OCI-LY3 (cell line): ENCODE measurements around the gene IFT43.

Experiments used
- CTCF ChIP-seq: fragments of 200-600, 300-600 bp; sonication (generic); IDR thresholded peaks from 2 replicates; pipeline ENCODE4 v1.5.1; 2014; ENCODE audit warnings: antibody characterized with exemption, low read length, low read depth
- EZH2phosphoT487 ChIP-seq: fragments of 200-600 bp; shearing (Covaris generic); IDR thresholded peaks from 2 replicates; pipeline ENCODE4 v1.6.1; 2018; ENCODE audit warnings: antibody characterized with exemption, mixed run types, low read depth

- TF ChIP-seq CTCF = no peak
- no peak for TF ChIP-seq EZH2phosphoT487
Measured at GRCh38 chr14:76098047-76098446, 112.5 kb downstream of the IFT43 start.
